Sigmoid colon (tissue), 7 donors: ENCODE measurements around the gene MRTFA. TPM values are rescaled to one million over a fixed set of nuclear protein-coding genes. Genes with fewer than 3 reads are reported as not detected.

Experiments used
- DNase-seq: peaks from one replicate; pipeline ENCODE4 v3.0.0-alpha.2; 2019
- H3K27ac ChIP-seq, 4 donors: fragments of 200-600 bp; sonication (generic); one replicate each; pipeline ENCODE4 v1.5.1; 2016 to 2019; ENCODE audit warnings: mild to moderate bottlenecking in 1 of 4
- H3K27me3 ChIP-seq, 3 donors: fragments of 200-600 bp; sonication (generic); one replicate each; pipeline ENCODE4 v1.5.1; 2019; ENCODE audit warnings: mild to moderate bottlenecking in 1 of 3
- H3K36me3 ChIP-seq, 4 donors: fragments of 200-600 bp; sonication (generic); one replicate each; pipeline ENCODE4 v1.5.1; 2016 to 2019
- H3K4me1 ChIP-seq, 4 donors: fragments of 200-600 bp; sonication (generic); one replicate each; pipeline ENCODE4 v1.5.1; 2017 to 2019
- H3K4me3 ChIP-seq, 4 donors: fragments of 200-600 bp; sonication (generic); one replicate each; pipeline ENCODE4 v1.5.1; 2017 to 2019; ENCODE audit warnings: mild to moderate bottlenecking in 2 of 4, moderate library complexity in 1 of 4
- H3K9me3 ChIP-seq, 4 donors: fragments of 200-600 bp in 3 of 4; sonication (generic) in 3 of 4; one replicate each; pipeline versions ENCODE4 v1.5.1 to v1.6.1; 2013 to 2019
- EP300 ChIP-seq, 4 donors: sonication (generic); formaldehyde crosslinking; IDR thresholded peaks; one replicate each; pipeline ENCODE4 v1.6.1; 2017; ENCODE audit warnings: antibody characterized with exemption in 4 of 4
- POLR2A ChIP-seq, 2 donors: fragments of 450-650 bp; IDR thresholded peaks; one replicate each; pipeline ENCODE4 v1.6.1; 2016; ENCODE audit warnings: antibody characterized with exemption in 2 of 2, mild to moderate bottlenecking in 2 of 2, moderate library complexity in 2 of 2
- POLR2AphosphoS5 ChIP-seq, 4 donors: sonication (generic); formaldehyde crosslinking; IDR thresholded peaks; one replicate each; pipeline ENCODE4 v1.6.1; 2017; ENCODE audit warnings: antibody characterized with exemption in 4 of 4
- WGBS, 2 donors: extraction: QIAGEN DNeasy Blood & Tissue Kit; methylation state at CpG; one replicate each; pipeline ENCODE4 v1.1.7; 2013; 5-methylcytosine and 5-hydroxymethylcytosine counted together
- intact Hi-C: fragments of 100-400 bp; cut with DNase I; formaldehyde crosslinking; loops from one replicate; pipeline ENCODE4 v1.15.1; 2023
- polyA plus RNA-seq, 3 donors: library from polyadenylated mRNA; stranded (reverse); fragments of 200-250 nt; gene quantifications; one replicate each; pipeline ENCODE4 v1.2.3, GENCODE V29; 2013
- total RNA-seq, 4 donors: library from RNA; depleted of rRNA; stranded (reverse); fragments of >200 nt; gene quantifications; one replicate each; pipeline ENCODE4 v1.1.0, GENCODE V29; 2016
- TF ChIP-seq, protein P1 (sequence below), 4 experiments: fragments of 450-650 bp in 3 of 4; fragments of 200-600 bp in 1 of 4; IDR thresholded peaks; one replicate each; pipeline ENCODE4 v1.5.1; 2016 to 2019; ENCODE audit warnings: antibody characterized with exemption in 4 of 4, mild to moderate bottlenecking in 3 of 4, moderate library complexity in 2 of 4
- donor health status: healthy with polysubstance abuse.
- donor health status: Bipolar disorder and iron deficiency.
- donor health status: healthy.

Gene MRTFA
- total and polyA plus RNA-seq, 7 donors, result 10.8 to 104 (median 29.2) TPM

DNA sequence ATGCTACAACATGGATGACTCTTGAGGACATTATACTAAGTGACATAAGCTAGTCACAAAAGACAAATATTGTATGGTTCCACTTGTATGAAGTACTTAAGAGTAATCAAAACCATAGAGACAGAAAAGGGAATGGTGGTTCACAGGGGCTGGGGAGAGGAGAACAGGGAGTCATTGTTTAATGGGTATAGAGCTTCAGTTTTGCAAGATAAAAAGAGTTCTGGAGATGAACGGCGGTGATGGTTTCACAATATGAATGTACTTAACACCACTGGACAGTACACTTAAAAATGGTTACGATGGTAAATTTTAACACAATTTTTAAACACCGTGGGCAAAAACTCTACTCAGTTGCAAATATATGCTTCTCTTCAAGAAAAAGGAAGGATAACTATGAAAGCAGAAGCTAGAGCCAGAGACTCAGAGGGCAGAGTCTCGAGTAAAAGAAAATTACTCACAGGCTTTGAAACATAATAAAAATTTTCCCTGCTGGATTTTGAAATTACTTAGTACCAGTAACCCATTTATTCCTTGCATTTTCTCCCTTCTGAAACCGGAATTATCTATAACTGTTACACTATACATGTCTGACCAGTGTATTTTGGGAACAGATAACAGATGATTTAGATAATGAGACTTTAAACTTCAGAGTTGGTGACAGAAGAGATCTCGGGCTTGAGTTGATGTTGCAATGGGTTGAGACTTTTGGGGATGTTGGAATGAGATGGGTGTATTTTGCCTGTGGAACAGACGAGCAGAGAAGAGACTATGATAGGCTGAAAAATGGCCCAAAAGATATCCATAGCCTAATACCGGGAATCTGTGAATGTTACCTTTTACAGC lies 15.0 kb downstream of the MRTFA start:
- DNase-seq, result no peak
- peaks cover 0 to 33% (median 13%) of the 10 kb centered on the region in 4 donors for H3K4me1 ChIP-seq
- 86 to 94% methylated on average over 9 of the region's 9 CpGs for WGBS, 2 donors
- intact Hi-C loops, result no loop called here
- no peaks in the 10 kb centered on the region for H3K36me3 ChIP-seq
- no peak overlapping the region for H3K4me3 ChIP-seq
- no peaks in the 10 kb centered on the region for H3K27me3 ChIP-seq
- peaks cover 0 to 5% (median 2%) of the 10 kb centered on the region in 4 donors for H3K9me3 ChIP-seq
- no peak overlapping the region for H3K27ac ChIP-seq
- TF ChIP-seq, protein P1, sequence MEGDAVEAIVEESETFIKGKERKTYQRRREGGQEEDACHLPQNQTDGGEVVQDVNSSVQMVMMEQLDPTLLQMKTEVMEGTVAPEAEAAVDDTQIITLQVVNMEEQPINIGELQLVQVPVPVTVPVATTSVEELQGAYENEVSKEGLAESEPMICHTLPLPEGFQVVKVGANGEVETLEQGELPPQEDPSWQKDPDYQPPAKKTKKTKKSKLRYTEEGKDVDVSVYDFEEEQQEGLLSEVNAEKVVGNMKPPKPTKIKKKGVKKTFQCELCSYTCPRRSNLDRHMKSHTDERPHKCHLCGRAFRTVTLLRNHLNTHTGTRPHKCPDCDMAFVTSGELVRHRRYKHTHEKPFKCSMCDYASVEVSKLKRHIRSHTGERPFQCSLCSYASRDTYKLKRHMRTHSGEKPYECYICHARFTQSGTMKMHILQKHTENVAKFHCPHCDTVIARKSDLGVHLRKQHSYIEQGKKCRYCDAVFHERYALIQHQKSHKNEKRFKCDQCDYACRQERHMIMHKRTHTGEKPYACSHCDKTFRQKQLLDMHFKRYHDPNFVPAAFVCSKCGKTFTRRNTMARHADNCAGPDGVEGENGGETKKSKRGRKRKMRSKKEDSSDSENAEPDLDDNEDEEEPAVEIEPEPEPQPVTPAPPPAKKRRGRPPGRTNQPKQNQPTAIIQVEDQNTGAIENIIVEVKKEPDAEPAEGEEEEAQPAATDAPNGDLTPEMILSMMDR (IDR thresholded peaks at IDR 0.05), result no peak
- TF ChIP-seq EP300 (IDR thresholded peaks at IDR 0.05) (no peak), POLR2A (IDR thresholded peaks at IDR 0.05) (no peak), POLR2AphosphoS5 (IDR thresholded peaks at IDR 0.05) (no peak)

DNA sequence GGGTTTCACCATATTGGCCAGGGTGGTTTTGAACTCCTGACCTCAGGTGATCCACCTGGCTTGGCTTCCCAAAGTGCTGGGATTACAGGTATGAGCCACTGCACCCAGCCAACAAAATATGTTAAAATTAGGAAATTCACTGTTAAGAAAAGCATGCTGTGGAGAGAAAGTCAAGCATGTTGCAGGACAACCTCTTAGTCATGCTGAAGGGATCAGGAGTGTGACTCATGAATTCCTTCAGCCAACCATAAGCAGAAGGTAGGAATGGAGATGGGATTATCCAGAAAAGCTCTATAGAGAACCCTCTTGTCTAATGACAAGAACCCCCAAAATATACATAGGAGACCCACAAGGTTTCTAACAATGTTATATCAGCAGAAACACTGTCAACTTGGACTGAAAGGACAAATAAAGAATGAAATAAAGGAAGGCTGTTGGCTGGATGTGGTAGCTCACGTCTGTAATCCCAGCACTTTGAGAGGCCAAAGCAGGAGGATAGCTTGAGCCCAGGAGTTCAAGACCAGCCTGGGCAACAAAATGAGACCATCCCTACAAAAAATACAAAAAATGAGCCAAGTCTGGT lies 16.0 kb downstream of the MRTFA start:
- no peak for DNase-seq

DNA sequence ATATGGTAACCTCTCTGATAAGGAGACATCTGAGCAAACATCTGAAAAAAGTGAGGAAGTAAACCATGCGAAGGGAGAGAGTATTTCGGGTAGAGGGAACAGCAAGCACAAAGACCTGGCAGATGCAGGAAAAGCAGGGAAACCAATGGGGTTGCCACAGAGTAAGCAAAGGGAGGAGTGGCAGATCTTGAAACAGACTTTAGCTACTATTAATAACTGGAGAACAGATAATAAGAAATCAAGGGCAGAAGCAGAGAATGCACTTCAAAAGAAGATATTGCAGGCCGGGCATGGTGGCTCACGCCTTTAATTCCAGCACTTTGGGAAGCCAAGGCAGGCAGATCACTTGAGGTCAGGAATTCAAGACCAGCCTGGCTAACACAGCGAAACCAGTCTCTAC lies 18.1 kb downstream of the MRTFA start:
- 90 to 93% methylated on average over 5 of the region's 5 CpGs for WGBS, 2 donors
- peaks cover 0 to 13% (median 4%) of the 10 kb centered on the region in 4 donors for H3K4me1 ChIP-seq
- TF ChIP-seq, protein P1 (IDR thresholded peaks at IDR 0.05), result no peak
- no peak for TF ChIP-seq POLR2AphosphoS5 (IDR thresholded peaks at IDR 0.05)
- no peak for TF ChIP-seq POLR2A (IDR thresholded peaks at IDR 0.05)
- no peak for TF ChIP-seq EP300 (IDR thresholded peaks at IDR 0.05)
- intact Hi-C loops, result no loop called here
- H3K27ac ChIP-seq, result no peak overlapping the region
- DNase-seq, result no peak
- H3K27me3 ChIP-seq, result no peaks in the 10 kb centered on the region
- H3K4me3 ChIP-seq, result no peak overlapping the region
- H3K9me3 ChIP-seq, result peaks cover 0 to 5% (median 2%) of the 10 kb centered on the region in 4 donors
- H3K36me3 ChIP-seq, result no peaks in the 10 kb centered on the region

More for the DNA sequence above, 16.0 kb downstream of the MRTFA start:
- Histone ChIP-seq H3K36me3 (no peaks in the 10 kb centered on the region), H3K27me3 (no peaks in the 10 kb centered on the region), H3K27ac (no peak overlapping the region), H3K4me3 (no peak overlapping the region), H3K4me1 (peaks cover 0 to 27% (median 11%) of the 10 kb centered on the region in 4 donors), H3K9me3 (peaks cover 0 to 5% (median 2%) of the 10 kb centered on the region in 4 donors)
- TF ChIP-seq, protein P1 (IDR thresholded peaks at IDR 0.05), result no peak
- intact Hi-C loops, result no loop called here
- WGBS, 2 donors, result 96 to 97% methylated on average over 1 of the region's 1 CpG

GRCh38 chr22:40616578-40616977 lies 19.9 kb downstream of the MRTFA start:
- H3K27ac ChIP-seq, result no peak overlapping the region
- intact Hi-C loops, result no loop called here
- TF ChIP-seq POLR2AphosphoS5 (IDR thresholded peaks at IDR 0.05) (no peak), EP300 (IDR thresholded peaks at IDR 0.05) (no peak), POLR2A (IDR thresholded peaks at IDR 0.05) (no peak)
- TF ChIP-seq, protein P1 (IDR thresholded peaks at IDR 0.05), result no peak

More at GRCh38 chr22:40616578-40616977, 19.9 kb downstream of the MRTFA start:
- Histone ChIP-seq H3K27me3 (no peaks in the 10 kb centered on the region), H3K4me3 (no peak overlapping the region), H3K4me1 (peaks cover 0 to 14% (median 4%) of the 10 kb centered on the region in 4 donors), H3K9me3 (peaks cover 0 to 5% (median 2%) of the 10 kb centered on the region in 4 donors), H3K36me3 (no peaks in the 10 kb centered on the region)
- DNase-seq, result no peak
- WGBS, 2 donors, result 85 to 88% methylated on average over 5 of the region's 5 CpGs
